ENCODE measurements around the gene TGM5.

DNA sequence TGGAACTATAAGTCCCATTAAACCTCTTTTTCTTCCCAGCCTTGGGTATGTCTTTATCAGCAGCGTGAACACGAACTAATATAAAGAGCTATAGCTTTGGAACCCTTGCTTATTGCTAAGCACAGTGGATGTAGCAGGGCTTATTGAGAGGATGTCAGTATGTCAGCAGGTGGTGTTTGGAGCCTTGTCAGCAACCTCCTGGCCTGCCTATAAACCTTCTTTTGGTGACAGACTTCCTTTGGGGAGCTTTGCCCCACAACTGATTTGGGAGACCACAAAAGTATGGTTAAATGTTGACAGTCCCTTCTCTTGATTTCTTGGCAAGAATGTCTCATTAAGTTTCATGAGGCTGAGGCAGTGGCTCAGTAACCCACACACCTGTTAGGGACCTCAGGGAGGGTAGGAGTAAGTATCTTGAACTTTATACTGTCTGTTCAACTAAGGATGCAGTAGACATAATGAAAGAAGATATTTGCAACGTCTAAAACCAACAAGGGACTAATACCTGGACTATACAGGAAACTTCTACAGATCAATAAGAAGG, 66.7 kb downstream of the TGM5 start:
- TF ChIP-seq, protein P1, sequence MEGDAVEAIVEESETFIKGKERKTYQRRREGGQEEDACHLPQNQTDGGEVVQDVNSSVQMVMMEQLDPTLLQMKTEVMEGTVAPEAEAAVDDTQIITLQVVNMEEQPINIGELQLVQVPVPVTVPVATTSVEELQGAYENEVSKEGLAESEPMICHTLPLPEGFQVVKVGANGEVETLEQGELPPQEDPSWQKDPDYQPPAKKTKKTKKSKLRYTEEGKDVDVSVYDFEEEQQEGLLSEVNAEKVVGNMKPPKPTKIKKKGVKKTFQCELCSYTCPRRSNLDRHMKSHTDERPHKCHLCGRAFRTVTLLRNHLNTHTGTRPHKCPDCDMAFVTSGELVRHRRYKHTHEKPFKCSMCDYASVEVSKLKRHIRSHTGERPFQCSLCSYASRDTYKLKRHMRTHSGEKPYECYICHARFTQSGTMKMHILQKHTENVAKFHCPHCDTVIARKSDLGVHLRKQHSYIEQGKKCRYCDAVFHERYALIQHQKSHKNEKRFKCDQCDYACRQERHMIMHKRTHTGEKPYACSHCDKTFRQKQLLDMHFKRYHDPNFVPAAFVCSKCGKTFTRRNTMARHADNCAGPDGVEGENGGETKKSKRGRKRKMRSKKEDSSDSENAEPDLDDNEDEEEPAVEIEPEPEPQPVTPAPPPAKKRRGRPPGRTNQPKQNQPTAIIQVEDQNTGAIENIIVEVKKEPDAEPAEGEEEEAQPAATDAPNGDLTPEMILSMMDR (IDR thresholded peaks at IDR 0.05 in 2 of 3, conservative IDR thresholded peaks at IDR 0.05 in 1 of 3; ENCODE audit: borderline replicate concordance in 1 of 3, insufficient read depth in 1 of 3, low read depth in 2 of 3, low read length in 2 of 3), result no peak
- TF ChIP-seq POLR2A (IDR thresholded peaks at IDR 0.05; ENCODE audit: borderline replicate concordance, extremely low read depth, insufficient read depth, insufficient read length), result no peak
- no peak for TF ChIP-seq EZH2phosphoT487 (IDR thresholded peaks at IDR 0.05; ENCODE audit: borderline replicate concordance)
- no peak for TF ChIP-seq YY1 (IDR thresholded peaks at IDR 0.05; ENCODE audit: extremely low read depth, insufficient replicate concordance, low read depth, low read length)
- no peak for TF ChIP-seq CEBPB (IDR thresholded peaks at IDR 0.05; ENCODE audit: low read depth)
- no peak for TF ChIP-seq SRF (IDR thresholded peaks at IDR 0.05; ENCODE audit: low read depth)
- TF ChIP-seq RAD21 (IDR thresholded peaks at IDR 0.05; ENCODE audit: low read depth), result no peak
- TF ChIP-seq JUND (IDR thresholded peaks at IDR 0.05), result no peak
